Pancreas (tissue), 10 donors: Measurements from ENCODE around the gene HIBCH. TPM values are rescaled to one million over a fixed set of nuclear protein-coding genes. Genes with fewer than 3 reads are reported as not detected.

Source experiments
- ATAC-seq, 4 donors: fragments of 200-7000 bp; cut with Tn5 transposase; one replicate each; pipeline versions ENCODE4 v1.8.0 to v1.9.1; 2020; ENCODE audit warnings: mild to moderate bottlenecking in 4 of 4, moderate library complexity in 4 of 4
- DNase-seq, 6 donors: peaks; one replicate each; pipeline ENCODE4 v3.0.0-alpha.2; 2020
- FAIRE-seq: peaks from 2 replicates; lab custom pipeline; 2012; peaks lifted over from hg19 to GRCh38; lab: Jason Lieb, UNC
- H3K27ac ChIP-seq, 4 donors: fragments of 200-600 bp; sonication (generic); 1 replicate in 3 of 4; 2 replicates in 1 of 4; pipeline versions ENCODE4 v1.5.0 to v1.8.0; 2020
- H3K27me3 ChIP-seq, 4 donors: fragments of 200-600 bp; one replicate each; pipeline ENCODE4 v1.8.0; 2021
- H3K36me3 ChIP-seq, 3 donors: fragments of 200-600 bp; sonication (generic) in 1 of 3; one replicate each; pipeline versions ENCODE4 v1.5.0 to v1.8.0; 2020 to 2021
- H3K4me1 ChIP-seq, 3 donors: fragments of 200-600 bp; one replicate each; pipeline ENCODE4 v1.8.0; 2021
- H3K4me3 ChIP-seq, 4 donors: fragments of 200-600 bp; sonication (generic) in 2 of 4; one replicate each; pipeline versions ENCODE4 v1.5.0 to v1.8.0; 2020 to 2021
- H3K9me3 ChIP-seq, 4 donors: fragments of 200-600 bp; one replicate each; pipeline ENCODE4 v1.8.0; 2021
- WGBS, 2 donors: extraction: QIAGEN DNeasy Blood & Tissue Kit; methylation state at CpG; one replicate each; pipeline ENCODE4 v1.1.7; 2013; 5-methylcytosine and 5-hydroxymethylcytosine counted together
- intact Hi-C, 3 donors: fragments of 100-400 bp; cut with DNase I; formaldehyde crosslinking; loops; one replicate each; pipeline versions ENCODE4 v1.11.1 to v1.14.2; 2022
- polyA plus RNA-seq, 2 donors: library from polyadenylated mRNA; stranded (reverse); fragments of 200-250 nt; gene quantifications; one replicate each; pipeline ENCODE4 v1.2.3, GENCODE V29; 2013
- total RNA-seq, 6 donors: library from RNA; stranded (reverse); fragmentation: NEBNext Ultra II Directional in 4 of 6; extraction: Animal tissue kit (Norgen Biotek cat#: 25700) in 4 of 6; gene quantifications; one replicate each; pipeline versions ENCODE4 v1.2.1 to v1.2.4, GENCODE V29; 2021 to 2023
- TF ChIP-seq, protein P1 (sequence below), 4 donors: fragments of 200-600 bp; sonication (generic) in 3 of 4; IDR thresholded peaks; one replicate each; pipeline versions ENCODE4 v1.5.0 to v1.8.0; 2021; ENCODE audit warnings: antibody characterized with exemption in 4 of 4
- donor health status: healthy with polysubstance abuse.
- donor health status: DM: no; HTN: no; CAD: no; lungs with moderate emphysema.
- donor health status: DM: no; HTN: no; CAD: no.
- donor health status: control.
- donor health status: control.
- donor health status: Bipolar disorder and iron deficiency.
- donor health status: DM: yes; HTN: yes; CAD: no.
- donor health status: DM: no; HTN: no; CAD: no.
- donor health status: DM: no; HTN: no; CAD: no.
- donor health status: DM: yes; HTN: yes; CAD: no.

HIBCH gene
- total and polyA plus RNA-seq, 8 donors = 7.6 to 29.3 (median 21.1) TPM

- intact Hi-C loops = no loop called here
- DNase-seq = no peak
- TF ChIP-seq, protein P1, sequence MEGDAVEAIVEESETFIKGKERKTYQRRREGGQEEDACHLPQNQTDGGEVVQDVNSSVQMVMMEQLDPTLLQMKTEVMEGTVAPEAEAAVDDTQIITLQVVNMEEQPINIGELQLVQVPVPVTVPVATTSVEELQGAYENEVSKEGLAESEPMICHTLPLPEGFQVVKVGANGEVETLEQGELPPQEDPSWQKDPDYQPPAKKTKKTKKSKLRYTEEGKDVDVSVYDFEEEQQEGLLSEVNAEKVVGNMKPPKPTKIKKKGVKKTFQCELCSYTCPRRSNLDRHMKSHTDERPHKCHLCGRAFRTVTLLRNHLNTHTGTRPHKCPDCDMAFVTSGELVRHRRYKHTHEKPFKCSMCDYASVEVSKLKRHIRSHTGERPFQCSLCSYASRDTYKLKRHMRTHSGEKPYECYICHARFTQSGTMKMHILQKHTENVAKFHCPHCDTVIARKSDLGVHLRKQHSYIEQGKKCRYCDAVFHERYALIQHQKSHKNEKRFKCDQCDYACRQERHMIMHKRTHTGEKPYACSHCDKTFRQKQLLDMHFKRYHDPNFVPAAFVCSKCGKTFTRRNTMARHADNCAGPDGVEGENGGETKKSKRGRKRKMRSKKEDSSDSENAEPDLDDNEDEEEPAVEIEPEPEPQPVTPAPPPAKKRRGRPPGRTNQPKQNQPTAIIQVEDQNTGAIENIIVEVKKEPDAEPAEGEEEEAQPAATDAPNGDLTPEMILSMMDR (IDR thresholded peaks at IDR 0.05) = no peak
- H3K9me3 ChIP-seq = no peaks in the 10 kb centered on the region
- WGBS, 2 donors = 43 to 62% methylated on average over 2 of the region's 2 CpGs
- peaks cover 10 to 36% (median 34%) of the 10 kb centered on the region in 3 donors for H3K4me1 ChIP-seq
- H3K4me3 ChIP-seq = no peak overlapping the region
- H3K27me3 ChIP-seq = no peaks in the 10 kb centered on the region
- FAIRE-seq = no peak
- ATAC-seq = no peak
- no peak overlapping the region for H3K27ac ChIP-seq
- H3K36me3 ChIP-seq = no peaks in the 10 kb centered on the region
These were observed 38.0 kb upstream of the HIBCH start for GRCh38 chr2:190357600-190357999.

DNA sequence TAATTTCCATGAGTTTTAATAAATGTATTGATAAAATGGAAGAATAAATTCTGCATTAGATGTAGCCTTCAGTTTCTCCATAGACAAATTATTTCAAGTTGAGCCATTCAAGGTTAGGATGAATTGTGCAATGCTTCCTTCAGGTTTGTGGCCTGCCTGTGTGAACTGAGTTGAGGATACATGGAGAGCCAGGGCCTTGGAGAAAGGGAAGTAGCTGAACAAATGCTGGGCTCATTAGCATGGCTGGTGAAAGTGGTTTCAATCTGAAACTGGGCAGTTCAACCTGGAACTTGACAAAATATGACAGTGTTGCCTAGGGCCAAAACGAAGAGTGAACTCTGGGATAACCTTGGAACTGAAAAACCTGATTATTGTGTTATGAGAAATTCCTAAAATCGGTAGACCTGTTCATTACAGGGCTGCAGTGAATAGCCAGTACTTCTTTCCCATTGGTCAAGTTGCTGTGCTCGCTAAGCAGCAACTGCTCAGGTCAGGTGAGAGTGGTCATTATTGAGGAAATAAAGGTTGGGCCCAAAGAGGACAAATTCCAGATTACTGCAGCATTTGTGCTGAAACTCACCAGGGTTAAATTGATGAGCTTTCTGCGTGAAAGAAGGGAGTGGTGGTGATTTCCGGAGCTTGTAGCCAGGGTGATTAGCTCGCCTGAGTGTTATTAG is 36.5 kb upstream of the HIBCH start:
- intact Hi-C loops = no loop called here
- H3K27me3 ChIP-seq = no peaks in the 10 kb centered on the region
- TF ChIP-seq, protein P1 (IDR thresholded peaks at IDR 0.05) = no peak
- peaks cover 19 to 46% (median 34%) of the 10 kb centered on the region in 3 donors for H3K4me1 ChIP-seq
- FAIRE-seq (no peak), DNase-seq (no peak), ATAC-seq (peak in 3 of 4 donors; percentile 23 to 48 (median 45))
- H3K36me3 ChIP-seq = no peaks in the 10 kb centered on the region
- H3K27ac ChIP-seq = peak overlapping the region in 2 of 4 donors; percentile 15 to 41
- H3K9me3 ChIP-seq = no peaks in the 10 kb centered on the region
- H3K4me3 ChIP-seq = no peak overlapping the region
- 40 to 48% methylated on average over 6 of the region's 6 CpGs for WGBS, 2 donors

GRCh38 chr2:190354003-190354690 is 34.5 kb upstream of the HIBCH start:
- WGBS, 2 donors = 29 to 44% methylated on average over 12 of the region's 12 CpGs
- FAIRE-seq (no peak), DNase-seq (peak in 1 of 6 donors; percentile 27), ATAC-seq (peak; percentile 47 to 66 (median 57))
- TF ChIP-seq, protein P1 (IDR thresholded peaks at IDR 0.05) = no peak
- no peaks in the 10 kb centered on the region for H3K9me3 ChIP-seq
- H3K36me3 ChIP-seq = no peaks in the 10 kb centered on the region
- intact Hi-C loops = no loop called here
- no peaks in the 10 kb centered on the region for H3K27me3 ChIP-seq
- H3K4me1 ChIP-seq = peaks cover 19 to 42% (median 38%) of the 10 kb centered on the region in 3 donors
- H3K27ac ChIP-seq = peak overlapping the region in 1 of 4 donors; percentile 3
- no peak overlapping the region for H3K4me3 ChIP-seq

DNA sequence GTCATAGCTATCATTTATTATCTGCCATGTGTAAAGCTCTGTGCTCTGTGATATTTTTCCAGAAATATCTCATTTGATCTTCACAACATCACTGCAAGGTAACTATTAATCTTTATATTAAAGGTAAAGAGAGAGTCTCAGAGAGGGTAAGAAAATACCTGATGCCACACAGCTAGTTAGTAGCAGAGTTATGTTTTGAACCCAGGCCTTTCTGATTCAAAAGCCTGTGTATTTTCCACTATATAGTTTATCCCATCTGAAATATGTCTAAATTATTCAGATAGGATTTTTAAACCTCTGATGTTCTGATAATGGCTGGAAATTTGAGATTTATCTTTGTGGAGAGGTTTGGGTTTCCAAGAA is 33.9 kb upstream of the HIBCH start:
- DNase-seq (no peak), FAIRE-seq (no peak), ATAC-seq (no peak)
- intact Hi-C loops = no loop called here
- Histone ChIP-seq H3K9me3 (no peaks in the 10 kb centered on the region), H3K27ac (peak overlapping the region in 1 of 4 donors; percentile 3), H3K4me3 (no peak overlapping the region), H3K27me3 (no peaks in the 10 kb centered on the region), H3K36me3 (no peaks in the 10 kb centered on the region), H3K4me1 (peaks cover 19 to 38% (median 36%) of the 10 kb centered on the region in 3 donors)
- TF ChIP-seq, protein P1 (IDR thresholded peaks at IDR 0.05) = no peak
